Bronchial epithelial cell (primary cell): ENCODE data around the gene ATXN1L. TPM values are rescaled to one million over a fixed set of nuclear protein-coding genes. Genes with fewer than 3 reads are reported as not detected.

ENCODE experiments used
- DNase-seq: peaks from one replicate; pipeline ENCODE4 v3.0.0-alpha.2; 2010; ENCODE audit warnings: low read depth
- FAIRE-seq: peaks from 2 replicates; lab custom pipeline; 2011; peaks lifted over from hg19 to GRCh38; lab: Jason Lieb, UNC
- H3K27me3 ChIP-seq: 2 replicates; pipeline ENCODE4 v1.5.1; 2011; ENCODE audit warnings: low read length; ENCODE audit not compliant: control insufficient read depth, insufficient read depth
- H3K36me3 ChIP-seq: 2 replicates; pipeline ENCODE4 v1.5.1; 2011; ENCODE audit warnings: low read length; ENCODE audit not compliant: control insufficient read depth, insufficient read depth
- H3K4me3 ChIP-seq: 2 replicates; pipeline ENCODE4 v1.5.1; 2011; ENCODE audit warnings: mild to moderate bottlenecking, low read depth, low read length, control low read depth
- total RNA-seq: library from RNA; depleted of rRNA; stranded (reverse); fragments of >200 nt; gene quantifications from 2 replicates; pipeline ENCODE4 v1.2.1, GENCODE V29; 2014
- TF ChIP-seq, protein P1 (sequence below): IDR thresholded peaks from 2 replicates; pipeline ENCODE4 v1.5.1; 2011; ENCODE audit warnings: mild to moderate bottlenecking, moderate library complexity, low read length, control low read depth, inconsistent platforms; ENCODE audit not compliant: insufficient read depth, severe bottlenecking

Gene ATXN1L
- total RNA-seq, 1 donor from 2014 or later = 9.2 TPM

- TF ChIP-seq, protein P1, sequence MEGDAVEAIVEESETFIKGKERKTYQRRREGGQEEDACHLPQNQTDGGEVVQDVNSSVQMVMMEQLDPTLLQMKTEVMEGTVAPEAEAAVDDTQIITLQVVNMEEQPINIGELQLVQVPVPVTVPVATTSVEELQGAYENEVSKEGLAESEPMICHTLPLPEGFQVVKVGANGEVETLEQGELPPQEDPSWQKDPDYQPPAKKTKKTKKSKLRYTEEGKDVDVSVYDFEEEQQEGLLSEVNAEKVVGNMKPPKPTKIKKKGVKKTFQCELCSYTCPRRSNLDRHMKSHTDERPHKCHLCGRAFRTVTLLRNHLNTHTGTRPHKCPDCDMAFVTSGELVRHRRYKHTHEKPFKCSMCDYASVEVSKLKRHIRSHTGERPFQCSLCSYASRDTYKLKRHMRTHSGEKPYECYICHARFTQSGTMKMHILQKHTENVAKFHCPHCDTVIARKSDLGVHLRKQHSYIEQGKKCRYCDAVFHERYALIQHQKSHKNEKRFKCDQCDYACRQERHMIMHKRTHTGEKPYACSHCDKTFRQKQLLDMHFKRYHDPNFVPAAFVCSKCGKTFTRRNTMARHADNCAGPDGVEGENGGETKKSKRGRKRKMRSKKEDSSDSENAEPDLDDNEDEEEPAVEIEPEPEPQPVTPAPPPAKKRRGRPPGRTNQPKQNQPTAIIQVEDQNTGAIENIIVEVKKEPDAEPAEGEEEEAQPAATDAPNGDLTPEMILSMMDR = no peak
- DNase-seq = no peak
- Histone ChIP-seq H3K36me3 (no peaks in the 10 kb centered on the region), H3K27me3 (no peaks in the 10 kb centered on the region), H3K4me3 (no peak overlapping the region)
- no peak for FAIRE-seq
Observed at GRCh38 chr16:71834291-71834690, 11.5 kb upstream of the ATXN1L start.

DNA sequence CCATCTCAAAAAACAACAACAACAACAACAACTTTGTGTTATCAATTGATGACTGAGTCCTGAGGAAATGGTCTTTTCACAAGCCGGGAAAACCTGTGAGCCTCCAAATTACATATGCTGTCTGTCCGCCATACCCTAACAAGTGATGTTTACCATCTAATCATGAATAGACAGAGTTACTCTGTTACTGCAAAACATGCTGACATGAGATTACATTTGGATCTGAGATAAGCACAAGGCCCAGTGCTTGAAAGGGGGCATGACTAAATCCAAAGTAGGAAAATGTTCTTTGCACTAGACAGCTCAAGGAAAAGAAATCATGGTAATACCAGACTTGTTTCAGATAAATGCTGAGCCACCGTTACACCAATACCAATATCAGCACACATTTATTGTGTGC, 8.6 kb upstream of the ATXN1L start:
- Histone ChIP-seq H3K36me3 (no peaks in the 10 kb centered on the region), H3K4me3 (no peak overlapping the region), H3K27me3 (no peaks in the 10 kb centered on the region)
- FAIRE-seq (no peak), DNase-seq (no peak)
- TF ChIP-seq, protein P1 = no peak

DNA sequence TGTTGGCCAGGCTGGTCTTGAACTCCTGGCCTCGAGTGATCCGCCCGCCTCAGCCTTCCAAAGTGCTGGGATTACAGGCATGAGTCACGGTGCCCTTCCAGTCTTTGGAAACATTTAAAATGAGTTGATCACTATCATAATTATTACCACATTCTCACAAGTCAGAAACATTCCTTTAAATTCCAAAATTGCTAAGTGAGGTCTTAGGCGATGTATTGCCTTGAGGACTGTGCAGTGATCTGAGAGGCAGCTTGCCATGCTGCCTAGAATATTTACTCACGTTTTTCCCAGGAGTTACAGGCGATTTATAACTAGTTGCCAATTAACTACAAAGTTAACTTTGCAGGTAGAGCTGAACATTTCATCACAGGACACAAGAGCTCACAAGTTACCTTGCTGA, 5.7 kb upstream of the ATXN1L start:
- no peak for DNase-seq
- Histone ChIP-seq H3K27me3 (no peaks in the 10 kb centered on the region), H3K4me3 (no peak overlapping the region), H3K36me3 (no peaks in the 10 kb centered on the region)
- no peak for FAIRE-seq
- TF ChIP-seq, protein P1 = no peak

- FAIRE-seq (no peak), DNase-seq (no peak)
- TF ChIP-seq, protein P1 = no peak
- H3K4me3 ChIP-seq = no peak overlapping the region
- H3K27me3 ChIP-seq = no peaks in the 10 kb centered on the region
- H3K36me3 ChIP-seq = peaks cover 2% of the 10 kb centered on the region
Observed at GRCh38 chr16:71843572-71843971, 2.2 kb upstream of the ATXN1L start.

- no peak for FAIRE-seq
- H3K27me3 ChIP-seq = no peaks in the 10 kb centered on the region
- no peak for DNase-seq
- TF ChIP-seq, protein P1 = no peak
- peak overlapping the region; percentile 99 for H3K4me3 ChIP-seq
- H3K36me3 ChIP-seq = peaks cover 19% of the 10 kb centered on the region
Observed at GRCh38 chr16:71846431-71846830, 655 bp downstream of the ATXN1L start.

GRCh38 chr16:71847096-71847495, 1.3 kb downstream of the ATXN1L start:
- Histone ChIP-seq H3K27me3 (no peaks in the 10 kb centered on the region), H3K36me3 (peaks cover 21% of the 10 kb centered on the region), H3K4me3 (peak overlapping the region; percentile 99)
- DNase-seq (no peak), FAIRE-seq (no peak)
- TF ChIP-seq, protein P1 = no peak
